HG02623 (cell line): ENCODE measurements around the gene IQCH.
"Not testable (repeated sequence)": the region's sequence is repeated elsewhere in the genome, so short reads cannot be mapped to it uniquely, and the experiment has no call there.

Source experiments
- ATAC-seq: cut with Tn5 transposase; IDR thresholded peaks from one replicate; pipeline ENCODE4 v1.9.1; 2021; ENCODE audit warnings: moderate library complexity; ENCODE audit not compliant: unreplicated experiment

IQCH gene

GRCh38 chr15:67433495-67434099, 179.0 kb downstream of the IQCH start:
- no peak for ATAC-seq

- ATAC-seq, result not testable (repeated sequence)
Measured at GRCh38 chr15:67436351-67437250, 182.0 kb downstream of the IQCH start.

- ATAC-seq, result no peak
Measured at GRCh38 chr15:67444100-67444499, 189.5 kb downstream of the IQCH start.

GRCh38 chr15:67446449-67446848, 191.9 kb downstream of the IQCH start:
- ATAC-seq, result no peak

GRCh38 chr15:67448372-67448771, 193.8 kb downstream of the IQCH start:
- not testable (repeated sequence) for ATAC-seq

GRCh38 chr15:67453703-67454102, 199.1 kb downstream of the IQCH start:
- not testable (repeated sequence) for ATAC-seq

GRCh38 chr15:67456677-67457529, 202.3 kb downstream of the IQCH start:
- no peak for ATAC-seq

GRCh38 chr15:67458331-67459029, 203.9 kb downstream of the IQCH start:
- no peak for ATAC-seq

GRCh38 chr15:67460521-67460920, 205.9 kb downstream of the IQCH start:
- no peak for ATAC-seq

GRCh38 chr15:67461735-67462134, 207.1 kb downstream of the IQCH start:
- ATAC-seq, result no peak

GRCh38 chr15:67462875-67463274, 208.3 kb downstream of the IQCH start:
- ATAC-seq, result no peak

GRCh38 chr15:67463488-67463887, 208.9 kb downstream of the IQCH start:
- ATAC-seq, result no peak

GRCh38 chr15:67465196-67465952, 210.8 kb downstream of the IQCH start:
- ATAC-seq, result no peak

- no peak for ATAC-seq
Measured at GRCh38 chr15:67468416-67468815, 213.8 kb downstream of the IQCH start.

- ATAC-seq, result no peak
Measured at GRCh38 chr15:67469680-67470079, 215.1 kb downstream of the IQCH start.

GRCh38 chr15:67472957-67473356, 218.4 kb downstream of the IQCH start:
- no peak for ATAC-seq

GRCh38 chr15:67474405-67475110, 220.0 kb downstream of the IQCH start:
- ATAC-seq, result no peak

GRCh38 chr15:67479781-67480505, 225.4 kb downstream of the IQCH start:
- no peak for ATAC-seq

GRCh38 chr15:67480741-67481140, 226.2 kb downstream of the IQCH start:
- ATAC-seq, result no peak
